PC-9 (cell line): ENCODE results near the gene ZNF154.

Experiments
- EZH2 ChIP-seq: fragments of 200-600 bp; sonication (generic); IDR thresholded peaks from 2 replicates; pipeline ENCODE4 v1.8.0; 2017; ENCODE audit warnings: antibody characterized with exemption, low read depth
- TF ChIP-seq, protein P1 (sequence below): fragments of 200-600 bp; sonication (generic); conservative IDR thresholded peaks from 2 replicates; pipeline ENCODE4 v1.6.1; 2017; ENCODE audit warnings: mixed run types, antibody characterized with exemption, mild to moderate bottlenecking, moderate library complexity

DNA sequence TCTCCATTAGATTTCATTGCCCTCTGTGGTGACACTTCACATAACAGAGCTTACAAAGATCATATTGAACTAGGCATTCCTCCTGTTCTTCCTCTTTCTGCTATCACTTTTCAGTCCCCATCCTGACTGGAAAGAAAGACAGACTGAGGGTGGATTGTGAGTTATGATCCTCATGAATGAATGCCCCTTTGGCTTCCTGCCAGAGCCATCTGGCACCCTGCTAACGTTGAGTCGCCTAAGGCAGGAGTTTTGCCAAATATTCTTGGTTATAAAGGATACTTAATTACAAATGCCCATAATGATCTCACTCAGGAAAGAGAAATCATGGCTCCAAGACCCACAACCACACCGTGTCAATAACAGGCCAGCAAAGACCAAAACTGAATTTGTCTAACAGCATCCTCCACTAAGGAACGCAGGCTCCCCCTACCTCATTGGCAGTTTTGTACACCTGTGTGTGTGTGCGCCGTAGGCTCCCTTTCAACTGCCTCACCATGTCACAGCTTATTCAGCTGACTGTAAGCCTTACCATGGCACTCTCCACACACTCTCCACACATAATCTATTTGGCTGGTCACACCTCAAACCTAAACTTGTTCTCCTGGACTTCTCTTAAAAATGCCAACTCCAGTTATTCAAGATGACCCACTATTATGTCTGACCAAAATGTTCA, 60.5 kb downstream of the ZNF154 start:
- TF ChIP-seq, protein P1, sequence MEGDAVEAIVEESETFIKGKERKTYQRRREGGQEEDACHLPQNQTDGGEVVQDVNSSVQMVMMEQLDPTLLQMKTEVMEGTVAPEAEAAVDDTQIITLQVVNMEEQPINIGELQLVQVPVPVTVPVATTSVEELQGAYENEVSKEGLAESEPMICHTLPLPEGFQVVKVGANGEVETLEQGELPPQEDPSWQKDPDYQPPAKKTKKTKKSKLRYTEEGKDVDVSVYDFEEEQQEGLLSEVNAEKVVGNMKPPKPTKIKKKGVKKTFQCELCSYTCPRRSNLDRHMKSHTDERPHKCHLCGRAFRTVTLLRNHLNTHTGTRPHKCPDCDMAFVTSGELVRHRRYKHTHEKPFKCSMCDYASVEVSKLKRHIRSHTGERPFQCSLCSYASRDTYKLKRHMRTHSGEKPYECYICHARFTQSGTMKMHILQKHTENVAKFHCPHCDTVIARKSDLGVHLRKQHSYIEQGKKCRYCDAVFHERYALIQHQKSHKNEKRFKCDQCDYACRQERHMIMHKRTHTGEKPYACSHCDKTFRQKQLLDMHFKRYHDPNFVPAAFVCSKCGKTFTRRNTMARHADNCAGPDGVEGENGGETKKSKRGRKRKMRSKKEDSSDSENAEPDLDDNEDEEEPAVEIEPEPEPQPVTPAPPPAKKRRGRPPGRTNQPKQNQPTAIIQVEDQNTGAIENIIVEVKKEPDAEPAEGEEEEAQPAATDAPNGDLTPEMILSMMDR = no peak
- no peak for TF ChIP-seq EZH2
